ENCODE results near the gene TP63. TPM values are rescaled to one million over a fixed set of nuclear protein-coding genes. Genes with fewer than 3 reads are reported as not detected.

The TP63 gene
- total and polyA plus RNA-seq, 2 experiments from 2014 or later, result not detected

GRCh38 chr3:189683546-189684255 lies 52.5 kb downstream of the TP63 start:
- Histone ChIP-seq H3K36me3 (ENCODE audit: insufficient read depth) (no peaks in the 10 kb centered on the region), H3K79me2 (replicated peaks; ENCODE audit: insufficient read depth) (no peaks in the 10 kb centered on the region), H3K4me3 (no peak overlapping the region), H3F3A (replicated peaks; ENCODE audit: low read depth) (no peaks in the 10 kb centered on the region), H3K4me1 (ENCODE audit: insufficient read depth) (no peaks in the 10 kb centered on the region), H3K27ac (ENCODE audit: low read depth) (no peak overlapping the region), H4K20me1 (replicated peaks; ENCODE audit: insufficient read depth) (no peaks in the 10 kb centered on the region), H3K27me3 (ENCODE audit: insufficient read depth) (no peaks in the 10 kb centered on the region), H3K4me2 (no peak overlapping the region), H2AFZ (no peak overlapping the region), H3K9me2 (ENCODE audit: insufficient read depth) (no peaks in the 10 kb centered on the region)
- no peak overlapping the region for H3K27ac Mint-ChIP-seq
- ATAC-seq, result no peak
- DNase-seq (ENCODE audit: low spot score), result no peak
- H3K36me3 Mint-ChIP-seq (ENCODE audit: low read depth), result no peaks in the 10 kb centered on the region
- H3K4me1 Mint-ChIP-seq, result no peaks in the 10 kb centered on the region
- TF ChIP-seq CREB1 (CRISPR knock-in tag; IDR thresholded peaks at IDR 0.05; ENCODE audit: low read depth) (no peak), POLR2AphosphoS5 (IDR thresholded peaks at IDR 0.05; ENCODE audit: low read depth) (no peak), ZNF331 (CRISPR knock-in tag; IDR thresholded peaks at IDR 0.05; ENCODE audit: low read depth) (no peak), REST (IDR thresholded peaks at IDR 0.05; ENCODE audit: unreplicated experiment) (no peak), STAT1 (IDR thresholded peaks at IDR 0.05; ENCODE audit: unreplicated experiment) (no peak), ZNF462 (CRISPR knock-in tag; IDR thresholded peaks at IDR 0.05) (no peak), NANOG (IDR thresholded peaks at IDR 0.05; ENCODE audit: borderline replicate concordance) (no peak), JUNB (IDR thresholded peaks at IDR 0.05; ENCODE audit: unreplicated experiment) (no peak), CTCF (conservative IDR thresholded peaks at IDR 0.05; ENCODE audit: low read depth in 2 of 2) (no peak), ETS1 (IDR thresholded peaks at IDR 0.05) (no peak), EZH2 (IDR thresholded peaks at IDR 0.05; ENCODE audit: low read depth, unreplicated experiment) (no peak), EZH2phosphoT487 (IDR thresholded peaks at IDR 0.05; ENCODE audit: unreplicated experiment) (no peak), ZNF114 (CRISPR knock-in tag; IDR thresholded peaks at IDR 0.05) (no peak)
- H3K27me3 Mint-ChIP-seq (ENCODE audit: insufficient read depth, low read depth, poor library complexity), result peaks cover 5% of the 10 kb centered on the region
- H3K9me3 Mint-ChIP-seq, result no peaks in the 10 kb centered on the region
- H3K4me3 Mint-ChIP-seq, result no peak overlapping the region

All from GM23338 (cell line).